Naive thymus-derived CD8-positive, alpha-beta T cell (primary cell): ENCODE measurements around the gene GIMAP2. TPM values are rescaled to one million over a fixed set of nuclear protein-coding genes. Genes with fewer than 3 reads are reported as not detected.
A peak's percentile ranks its signal among the peaks of the same experiment; 100 is the strongest.
"Not testable (repeated sequence)": the region's sequence is repeated elsewhere in the genome, so short reads cannot be mapped to it uniquely, and the experiment has no call there.

Source experiments
- ATAC-seq, 2 donors: fragments of 150-1000 bp; cut with Tn5 transposase in 1 of 2; sonication (Bioruptor Pico), chemical (Tn5 transposase) in 1 of 2; 1 replicate in 1 of 2; 2 replicates in 1 of 2; pipeline ENCODE4 v1.10.0; 2021; ENCODE audit warnings: mild to moderate bottlenecking in 2 of 2, moderate library complexity in 2 of 2
- POLR2A ChIA-PET: fragments of 350-600 bp; sonication (Branson Sonifier 250); formaldehyde crosslinking; loops from one replicate; lab custom pipeline; 2021; ENCODE audit warnings: antibody characterized with exemption; lab: Charles Lee
- DNase-seq, 10 donors: peaks; one replicate each; pipeline versions ENCODE4 v3.0.0 to v3.0.0-alpha.2; 2020 to 2022
- H3K27ac Mint-ChIP-seq, 10 donors: one replicate each; pipeline ENCODE4 v1.8.0; 2020 to 2022; ENCODE audit warnings: mild to moderate bottlenecking in 10 of 10, mixed read lengths in 10 of 10, moderate library complexity in 4 of 10, inconsistent platforms in 1 of 10
- H3K27me3 Mint-ChIP-seq, 5 donors: one replicate each; pipeline ENCODE4 v1.8.0; 2021 to 2022; ENCODE audit warnings: mixed read lengths in 5 of 5
- H3K36me3 Mint-ChIP-seq, 3 donors: one replicate each; pipeline ENCODE4 v1.8.0; 2020 to 2022; ENCODE audit warnings: mixed read lengths in 3 of 3, mild to moderate bottlenecking in 2 of 3, inconsistent platforms in 1 of 3
- H3K4me1 Mint-ChIP-seq, 4 donors: one replicate each; pipeline ENCODE4 v1.8.0; 2021 to 2022; ENCODE audit warnings: mixed read lengths in 4 of 4
- H3K4me3 Mint-ChIP-seq, 10 donors: one replicate each; pipeline ENCODE4 v1.8.0; 2020 to 2022; ENCODE audit warnings: mild to moderate bottlenecking in 10 of 10, mixed read lengths in 10 of 10, moderate library complexity in 6 of 10, inconsistent platforms in 1 of 10
- H3K9me3 Mint-ChIP-seq, 9 donors: one replicate each; pipeline ENCODE4 v1.8.0; 2020 to 2022; ENCODE audit warnings: mixed read lengths in 9 of 9, mild to moderate bottlenecking in 3 of 9, inconsistent platforms in 1 of 9, moderate library complexity in 1 of 9
- polyA plus RNA-seq, 3 donors: library from polyadenylated mRNA; unstranded; fragments of 300-500 nt; fragmentation: Illumina TruSeq; gene quantifications; one replicate each; pipeline ENCODE4 v1.2.3, GENCODE V29; 2021
- total RNA-seq, 8 experiments: library from RNA in 2 of 8; stranded (reverse) in 2 of 8; gene quantifications; one replicate each; pipeline ENCODE4 v1.2.3 and lab custom pipeline; 2021 to 2026

GIMAP2 gene
- total and polyA plus RNA-seq, 5 experiments from 2014 or later, result 89.3 to 238 (median 102) TPM

DNA sequence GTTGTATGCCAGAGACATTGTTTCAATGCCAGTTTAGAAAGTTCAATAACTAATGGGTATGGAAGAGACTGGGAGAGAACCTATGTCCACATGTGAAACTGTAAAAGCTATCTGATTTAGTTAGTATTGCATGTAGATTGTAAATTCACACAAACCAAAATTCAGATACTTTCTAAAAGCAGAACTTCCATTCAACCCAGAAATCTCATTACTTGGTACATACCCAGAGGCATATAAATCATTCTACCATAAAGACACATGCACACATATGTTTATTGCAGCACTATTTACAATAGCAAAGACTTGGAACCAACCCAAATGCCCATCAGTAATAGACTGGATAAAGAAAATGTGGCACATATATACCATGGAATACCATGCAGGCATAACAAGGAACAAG is 22.7 kb upstream of the GIMAP2 start:
- peak overlapping the region in 7 of 10 donors; percentile 5 to 86 (median 60) for H3K4me3 Mint-ChIP-seq
- peak overlapping the region; percentile 74 to 100 (median 98) for H3K27ac Mint-ChIP-seq
- POLR2A ChIA-PET, result interaction anchor here (0.7 to 2.8 kb wide), 7 partner anchors 14 to 94 kb away, joined by 3 to 16 read pairs (median 4); partner anchors contain the start of genes GIMAP1 and GIMAP2
- H3K4me1 Mint-ChIP-seq, result peaks cover 32 to 89% (median 71%) of the 10 kb centered on the region in 4 donors
- not testable (repeated sequence) for ATAC-seq, H3K27me3 Mint-ChIP-seq, H3K36me3 Mint-ChIP-seq, DNase-seq
- H3K9me3 Mint-ChIP-seq, result peaks cover 0 to 11% (median 3%) of the 10 kb centered on the region in 9 donors

DNA sequence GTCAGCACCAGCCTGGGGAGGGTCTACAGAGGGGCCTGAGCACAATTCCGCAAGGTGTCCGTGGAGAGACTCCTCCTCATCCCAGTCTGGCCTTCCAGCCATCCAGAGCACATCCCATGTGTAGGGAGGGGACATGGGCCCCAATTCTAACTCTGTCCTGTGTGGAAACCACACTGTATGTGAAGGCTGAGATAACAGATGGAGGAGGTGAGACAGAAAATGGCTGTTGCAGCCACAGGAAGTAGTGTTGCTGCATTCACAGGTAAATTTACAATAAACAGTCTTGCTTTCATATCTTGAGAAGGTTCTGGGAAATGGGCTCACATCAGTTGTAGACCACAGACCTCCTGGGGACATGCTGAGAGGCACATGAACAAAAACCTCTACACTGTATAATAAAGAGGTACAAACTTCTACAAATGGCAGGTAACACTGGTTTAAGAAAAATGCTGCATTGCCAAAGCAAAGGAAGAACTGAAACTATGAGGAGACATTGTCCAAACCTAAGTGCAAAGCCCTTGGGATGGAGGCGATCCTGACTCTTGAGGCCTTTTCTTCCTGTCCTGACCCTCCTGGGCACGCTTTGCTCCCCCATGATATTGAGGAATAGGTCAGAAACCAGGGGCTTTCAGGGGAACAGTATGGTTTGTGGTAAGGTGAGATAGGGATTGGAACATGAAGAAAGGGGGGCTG is 21.6 kb upstream of the GIMAP2 start:
- peaks cover 34 to 95% (median 82%) of the 10 kb centered on the region in 4 donors for H3K4me1 Mint-ChIP-seq
- peaks cover 0 to 10% (median 4%) of the 10 kb centered on the region in 3 donors for H3K36me3 Mint-ChIP-seq
- POLR2A ChIA-PET, result interaction anchor here (0.6 to 10.1 kb wide), 11 partner anchors 9 to 149 kb away, joined by 3 to 118 read pairs (median 5); partner anchors contain the start of genes GIMAP2, GIMAP5, GIMAP6 and GIMAP7
- peak in 3 of 10 donors; percentile 12 to 43 (median 36) for DNase-seq
- peak in 1 of 2 donors; percentile 8 for ATAC-seq
- peak overlapping the region; percentile 94 to 100 (median 98) for H3K27ac Mint-ChIP-seq
- H3K9me3 Mint-ChIP-seq, result peaks cover 0 to 8% (median 4%) of the 10 kb centered on the region in 9 donors
- no peaks in the 10 kb centered on the region for H3K27me3 Mint-ChIP-seq
- H3K4me3 Mint-ChIP-seq, result peak overlapping the region; percentile 54 to 86 (median 75)

DNA sequence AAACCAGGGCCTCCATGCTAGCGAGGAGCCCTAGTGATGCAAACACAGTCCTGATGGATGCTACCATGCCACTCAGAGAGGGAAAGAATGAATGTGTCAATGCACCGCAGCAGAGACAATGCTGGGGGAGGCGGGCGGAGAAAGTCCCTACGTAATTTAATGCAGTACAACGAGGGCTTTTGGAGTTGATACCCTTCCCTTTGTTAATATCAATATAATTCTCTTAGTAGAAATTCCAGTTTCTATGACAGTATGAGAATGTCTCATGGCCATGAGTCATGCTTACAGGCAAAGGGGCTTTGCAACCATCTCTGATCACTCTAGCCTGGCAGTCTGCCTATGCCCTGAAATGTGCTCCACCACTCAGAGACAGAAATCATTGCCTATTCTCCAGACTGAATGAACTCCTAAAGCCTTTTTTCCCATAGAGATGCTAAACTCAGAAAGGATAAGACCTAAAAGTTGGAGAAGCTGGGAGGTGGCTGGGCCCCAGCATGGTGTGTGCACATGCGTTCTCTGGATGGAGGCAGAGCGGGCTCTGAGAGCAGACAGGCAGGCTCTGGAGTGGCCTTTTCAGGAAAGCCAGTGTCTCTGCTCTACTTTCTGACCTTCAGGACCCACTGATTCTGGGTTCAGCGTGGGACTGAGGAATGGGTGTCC is 20.3 kb upstream of the GIMAP2 start:
- H3K9me3 Mint-ChIP-seq, result peaks cover 0 to 13% (median 7%) of the 10 kb centered on the region in 9 donors
- peak overlapping the region; percentile 94 to 100 (median 98) for H3K27ac Mint-ChIP-seq
- peak overlapping the region; percentile 20 to 86 (median 60) for H3K4me3 Mint-ChIP-seq
- H3K36me3 Mint-ChIP-seq, result peaks cover 0 to 8% (median 6%) of the 10 kb centered on the region in 3 donors
- H3K27me3 Mint-ChIP-seq, result no peaks in the 10 kb centered on the region
- ATAC-seq (peak in 1 of 2 donors; percentile 11), DNase-seq (peak in 1 of 10 donors; percentile 8)
- peaks cover 37 to 95% (median 90%) of the 10 kb centered on the region in 4 donors for H3K4me1 Mint-ChIP-seq
- POLR2A ChIA-PET, result interaction anchor here (0.6 to 10.1 kb wide), 22 partner anchors 8 to 215 kb away, joined by 3 to 122 read pairs (median 6); partner anchors contain the start of genes GIMAP1, GIMAP2, GIMAP4 and GIMAP5

DNA sequence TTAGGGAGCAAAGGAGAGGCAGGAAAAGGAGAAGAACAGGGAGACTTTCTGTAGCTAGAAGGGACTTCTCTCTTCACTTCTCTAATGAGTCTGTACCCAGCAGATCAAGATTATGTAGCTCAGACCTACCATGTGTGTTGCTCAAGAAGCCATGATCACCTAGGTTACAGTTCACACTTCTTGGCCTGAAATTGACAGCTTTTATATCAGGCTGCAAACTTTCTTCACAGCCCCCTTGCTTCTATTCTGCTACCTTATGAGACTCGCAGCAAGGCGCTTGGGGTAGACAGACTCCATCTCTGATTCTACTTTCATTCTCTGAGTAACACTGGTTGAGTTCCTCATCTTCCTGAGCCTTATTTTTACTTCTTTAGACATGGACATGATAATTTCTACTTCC is 19.6 kb upstream of the GIMAP2 start:
- DNase-seq (peak in 1 of 10 donors; percentile 27), ATAC-seq (peak in 1 of 2 donors; percentile 5)
- Mint-ChIP-seq H3K4me1 (peaks cover 37 to 97% (median 92%) of the 10 kb centered on the region in 4 donors), H3K9me3 (peaks cover 0 to 16% (median 7%) of the 10 kb centered on the region in 9 donors), H3K27me3 (no peaks in the 10 kb centered on the region), H3K36me3 (peaks cover 0 to 8% (median 6%) of the 10 kb centered on the region in 3 donors), H3K4me3 (peak overlapping the region; percentile 20 to 76 (median 60)), H3K27ac (peak overlapping the region; percentile 94 to 100 (median 98))
- POLR2A ChIA-PET, result interaction anchor here (0.6 to 10.1 kb wide), 19 partner anchors 8 to 215 kb away, joined by 3 to 122 read pairs (median 8); partner anchors contain the start of genes GIMAP1, GIMAP2, GIMAP4 and GIMAP5

DNA sequence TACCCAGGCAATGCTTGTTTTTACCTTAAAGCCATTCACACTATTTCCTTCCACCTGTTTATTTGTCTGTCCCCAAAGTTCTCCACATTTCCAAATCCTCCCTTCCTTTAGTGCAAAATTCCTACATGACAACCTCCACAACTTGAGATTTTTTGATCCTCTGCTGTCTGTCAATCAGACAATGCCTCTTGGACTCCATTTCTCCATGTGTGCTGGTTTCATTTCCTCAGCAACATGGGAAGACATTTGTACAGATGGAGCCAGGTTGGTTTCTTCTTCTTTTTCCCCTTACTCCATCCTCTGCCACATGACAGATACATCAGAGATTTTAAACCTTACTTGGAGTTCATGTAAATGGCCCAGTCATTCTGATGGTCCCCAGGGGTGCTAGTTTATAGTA is 19.1 kb upstream of the GIMAP2 start:
- peak overlapping the region; percentile 4 to 76 (median 60) for H3K4me3 Mint-ChIP-seq

DNA sequence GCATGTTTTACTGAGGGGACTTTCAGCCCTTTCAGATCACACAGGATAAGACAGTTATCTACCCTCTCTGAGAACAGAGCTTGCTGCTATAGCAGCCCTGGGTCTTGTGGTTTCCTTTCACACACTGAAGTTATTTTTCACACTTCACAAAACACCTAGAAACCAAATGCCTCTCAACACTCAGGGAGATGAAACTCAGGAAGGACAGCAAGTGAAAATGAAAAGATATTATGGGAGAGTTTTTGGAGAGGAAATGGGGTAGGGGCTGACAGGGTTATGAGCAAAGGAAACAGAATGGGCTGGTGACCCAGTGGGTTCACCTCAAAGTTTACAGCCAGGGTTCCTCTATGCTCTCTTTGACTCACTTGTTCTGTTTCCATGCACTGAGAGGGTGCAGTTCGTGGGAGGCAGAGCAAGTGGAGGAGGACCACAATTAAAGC is 17.0 kb upstream of the GIMAP2 start:
- Mint-ChIP-seq H3K27me3 (no peaks in the 10 kb centered on the region), H3K4me3 (peak overlapping the region; percentile 60 to 85 (median 78)), H3K9me3 (peaks cover 0 to 37% (median 10%) of the 10 kb centered on the region in 9 donors), H3K4me1 (peaks cover 34 to 93% (median 89%) of the 10 kb centered on the region in 4 donors), H3K27ac (peak overlapping the region; percentile 94 to 100 (median 98)), H3K36me3 (peaks cover 0 to 24% (median 10%) of the 10 kb centered on the region in 3 donors)
- ATAC-seq (peak; percentile 79 to 92), DNase-seq (peak in 9 of 10 donors; percentile 41 to 86 (median 71))
- POLR2A ChIA-PET, result interaction anchor here (0.6 to 10.1 kb wide), 35 partner anchors 8 to 219 kb away, joined by 3 to 122 read pairs (median 7); partner anchors contain the start of genes GIMAP1, GIMAP2, GIMAP4 and GIMAP5

More for the DNA sequence above, 19.1 kb upstream of the GIMAP2 start:
- no peak for DNase-seq
- ATAC-seq, result no peak
- peak overlapping the region; percentile 94 to 100 (median 98) for H3K27ac Mint-ChIP-seq
- H3K4me1 Mint-ChIP-seq, result peaks cover 37 to 97% (median 92%) of the 10 kb centered on the region in 4 donors
- peaks cover 0 to 10% (median 6%) of the 10 kb centered on the region in 3 donors for H3K36me3 Mint-ChIP-seq
- peaks cover 0 to 21% (median 7%) of the 10 kb centered on the region in 9 donors for H3K9me3 Mint-ChIP-seq
- H3K27me3 Mint-ChIP-seq, result no peaks in the 10 kb centered on the region
- POLR2A ChIA-PET, result interaction anchor here (0.9 to 10.1 kb wide), 21 partner anchors 9 to 217 kb away, joined by 3 to 122 read pairs (median 7); partner anchors contain the start of genes GIMAP1, GIMAP2, GIMAP4 and GIMAP5

DNA sequence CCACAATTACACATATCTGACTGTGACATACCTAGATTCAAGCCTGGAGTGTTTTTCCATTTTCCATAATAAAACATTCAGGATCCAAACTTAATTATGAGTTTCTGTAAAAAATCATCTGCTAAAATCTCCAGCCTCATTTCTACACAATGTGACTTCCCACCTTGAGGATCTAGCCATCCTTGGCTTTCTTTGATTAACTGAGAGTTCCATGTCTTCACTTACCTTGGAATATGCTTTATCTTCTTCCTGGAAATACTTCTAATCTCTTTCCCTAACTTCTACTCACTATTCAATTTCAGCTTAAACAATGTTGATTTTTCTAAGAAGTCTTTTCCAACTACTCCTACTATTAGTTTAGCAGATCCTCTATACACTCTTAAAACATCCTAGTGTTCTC is 16.5 kb upstream of the GIMAP2 start:
- ATAC-seq (no peak), DNase-seq (no peak)
- Mint-ChIP-seq H3K36me3 (peaks cover 0 to 24% (median 10%) of the 10 kb centered on the region in 3 donors), H3K4me1 (peaks cover 33 to 91% (median 85%) of the 10 kb centered on the region in 4 donors), H3K9me3 (peaks cover 0 to 37% (median 10%) of the 10 kb centered on the region in 9 donors), H3K27ac (peak overlapping the region; percentile 94 to 100 (median 98)), H3K4me3 (peak overlapping the region; percentile 6 to 85 (median 78)), H3K27me3 (no peaks in the 10 kb centered on the region)
- POLR2A ChIA-PET, result interaction anchor here (0.6 to 10.1 kb wide), 31 partner anchors 8 to 220 kb away, joined by 3 to 122 read pairs (median 7); partner anchors contain the start of genes GIMAP1, GIMAP2, GIMAP4 and GIMAP5

DNA sequence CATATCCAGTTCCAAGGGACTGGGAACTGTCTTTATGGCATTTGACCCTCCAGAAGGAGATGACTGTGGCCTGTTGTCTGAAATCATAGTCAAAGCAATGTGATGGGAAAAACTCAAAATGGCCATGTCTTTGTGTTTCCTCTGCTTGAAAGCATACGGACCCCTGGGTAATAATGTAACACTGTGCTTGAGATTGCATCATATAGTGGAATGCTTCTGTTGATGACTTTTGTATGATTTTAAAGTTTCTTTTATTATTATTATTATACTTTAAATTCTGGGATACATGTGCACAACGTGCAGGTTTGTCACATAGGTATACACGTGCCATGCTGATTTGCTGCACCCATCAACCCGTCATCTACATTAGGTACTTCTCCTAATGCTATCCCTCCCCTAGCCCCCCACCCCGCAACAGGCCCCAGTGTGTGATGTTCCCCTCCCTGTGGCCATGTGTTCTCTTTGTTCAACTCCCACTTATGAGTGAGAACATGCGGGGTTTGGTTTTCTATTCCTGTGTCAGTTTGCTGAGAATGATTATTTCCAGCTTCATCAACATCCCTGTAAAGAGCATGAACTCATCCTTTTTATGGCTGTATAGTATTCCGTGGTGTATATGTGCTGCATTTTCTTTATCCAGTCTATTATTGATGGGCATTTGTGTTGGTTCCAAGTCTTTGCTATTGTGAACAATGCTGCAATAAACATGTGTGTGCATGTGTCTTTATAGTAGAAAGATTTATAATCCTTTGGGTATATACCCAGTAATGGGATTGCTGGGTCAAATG is 13.5 kb upstream of the GIMAP2 start:
- POLR2A ChIA-PET, result interaction anchor here (0.9 to 10.1 kb wide), 10 partner anchors 8 to 121 kb away, joined by 3 to 122 read pairs (median 4); partner anchors contain the start of genes GIMAP1, GIMAP2, GIMAP4 and GIMAP6
- H3K9me3 Mint-ChIP-seq, result peaks cover 0 to 37% (median 10%) of the 10 kb centered on the region in 9 donors

DNA sequence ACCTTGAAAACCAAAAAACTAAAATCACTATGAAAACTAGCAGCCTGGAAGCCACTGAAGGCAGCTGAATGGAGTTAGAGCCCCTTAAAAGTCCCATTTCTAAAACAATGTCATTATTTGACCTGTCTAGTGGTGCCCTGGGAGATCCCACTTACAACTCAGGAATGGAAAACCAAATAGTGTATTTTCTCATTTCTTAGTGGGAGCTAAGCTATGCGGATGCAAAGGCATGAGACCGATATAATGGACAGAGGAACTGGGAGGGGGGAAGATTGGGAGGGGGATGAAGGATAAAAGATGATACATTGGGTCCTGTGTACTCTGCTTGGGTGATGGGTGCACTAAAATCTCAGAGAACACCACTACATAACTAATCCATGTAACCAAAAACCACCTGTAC is 9.8 kb upstream of the GIMAP2 start:
- no peak for DNase-seq
- Mint-ChIP-seq H3K4me1 (peaks cover 24 to 80% (median 77%) of the 10 kb centered on the region in 4 donors), H3K36me3 (peaks cover 11 to 34% (median 18%) of the 10 kb centered on the region in 3 donors), H3K9me3 (peaks cover 0 to 51% (median 10%) of the 10 kb centered on the region in 9 donors), H3K27me3 (no peaks in the 10 kb centered on the region), H3K27ac (peak overlapping the region; percentile 91 to 99 (median 95)), H3K4me3 (peak overlapping the region; percentile 16 to 81 (median 61))
- POLR2A ChIA-PET, result interaction anchor here (0.7 to 6.1 kb wide), 17 partner anchors 7 to 225 kb away, joined by 3 to 61 read pairs (median 5); partner anchors contain the start of genes GIMAP1, GIMAP2, GIMAP4 and GIMAP5
- no peak for ATAC-seq

More for the DNA sequence above, 13.5 kb upstream of the GIMAP2 start:
- H3K27ac Mint-ChIP-seq, result peak overlapping the region in 9 of 10 donors; percentile 38 to 94 (median 85)
- peaks cover 27 to 86% (median 80%) of the 10 kb centered on the region in 4 donors for H3K4me1 Mint-ChIP-seq
- H3K4me3 Mint-ChIP-seq, result peak overlapping the region in 4 of 10 donors; percentile 38 to 57 (median 46)
- ATAC-seq, H3K27me3 Mint-ChIP-seq, DNase-seq: not testable (repeated sequence)
- H3K36me3 Mint-ChIP-seq, result peaks cover 0 to 24% (median 10%) of the 10 kb centered on the region in 3 donors

DNA sequence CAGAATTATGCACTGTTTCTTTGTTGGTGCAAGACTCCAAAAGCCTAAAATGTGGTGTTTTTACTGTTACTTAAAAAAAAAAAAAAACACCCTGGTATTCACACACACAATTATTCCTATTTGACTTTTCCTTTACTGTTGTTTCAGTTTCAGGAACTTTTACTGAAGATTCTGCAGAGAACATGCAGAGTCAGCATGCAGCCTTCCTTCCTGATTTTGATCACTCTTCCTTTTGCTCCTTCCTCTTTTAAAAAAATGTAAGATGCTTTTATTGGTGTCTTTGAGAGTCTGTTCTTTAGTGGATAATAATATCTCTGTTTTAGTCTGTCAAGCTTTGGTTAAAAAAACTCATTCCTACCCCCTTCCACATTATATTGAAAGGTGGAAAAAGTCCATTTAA is 9.2 kb upstream of the GIMAP2 start:
- H3K4me1 Mint-ChIP-seq, result peaks cover 21 to 80% (median 76%) of the 10 kb centered on the region in 4 donors
- H3K9me3 Mint-ChIP-seq, result peaks cover 0 to 51% (median 14%) of the 10 kb centered on the region in 9 donors
- peaks cover 14 to 37% (median 22%) of the 10 kb centered on the region in 3 donors for H3K36me3 Mint-ChIP-seq

More for the DNA sequence above, 9.2 kb upstream of the GIMAP2 start:
- ATAC-seq, result peak; percentile 4 to 7
- not testable (repeated sequence) for DNase-seq, H3K27me3 Mint-ChIP-seq
- Mint-ChIP-seq H3K4me3 (peak overlapping the region; percentile 61 to 84 (median 78)), H3K27ac (peak overlapping the region; percentile 93 to 99 (median 96))
- POLR2A ChIA-PET, result interaction anchor here (0.7 to 6.1 kb wide), 21 partner anchors 8 to 226 kb away, joined by 3 to 61 read pairs (median 6); partner anchors contain the start of genes GIMAP1, GIMAP2, GIMAP4 and GIMAP5
